ENCODE results near the gene GALNT9.

The GALNT9 gene

DNA sequence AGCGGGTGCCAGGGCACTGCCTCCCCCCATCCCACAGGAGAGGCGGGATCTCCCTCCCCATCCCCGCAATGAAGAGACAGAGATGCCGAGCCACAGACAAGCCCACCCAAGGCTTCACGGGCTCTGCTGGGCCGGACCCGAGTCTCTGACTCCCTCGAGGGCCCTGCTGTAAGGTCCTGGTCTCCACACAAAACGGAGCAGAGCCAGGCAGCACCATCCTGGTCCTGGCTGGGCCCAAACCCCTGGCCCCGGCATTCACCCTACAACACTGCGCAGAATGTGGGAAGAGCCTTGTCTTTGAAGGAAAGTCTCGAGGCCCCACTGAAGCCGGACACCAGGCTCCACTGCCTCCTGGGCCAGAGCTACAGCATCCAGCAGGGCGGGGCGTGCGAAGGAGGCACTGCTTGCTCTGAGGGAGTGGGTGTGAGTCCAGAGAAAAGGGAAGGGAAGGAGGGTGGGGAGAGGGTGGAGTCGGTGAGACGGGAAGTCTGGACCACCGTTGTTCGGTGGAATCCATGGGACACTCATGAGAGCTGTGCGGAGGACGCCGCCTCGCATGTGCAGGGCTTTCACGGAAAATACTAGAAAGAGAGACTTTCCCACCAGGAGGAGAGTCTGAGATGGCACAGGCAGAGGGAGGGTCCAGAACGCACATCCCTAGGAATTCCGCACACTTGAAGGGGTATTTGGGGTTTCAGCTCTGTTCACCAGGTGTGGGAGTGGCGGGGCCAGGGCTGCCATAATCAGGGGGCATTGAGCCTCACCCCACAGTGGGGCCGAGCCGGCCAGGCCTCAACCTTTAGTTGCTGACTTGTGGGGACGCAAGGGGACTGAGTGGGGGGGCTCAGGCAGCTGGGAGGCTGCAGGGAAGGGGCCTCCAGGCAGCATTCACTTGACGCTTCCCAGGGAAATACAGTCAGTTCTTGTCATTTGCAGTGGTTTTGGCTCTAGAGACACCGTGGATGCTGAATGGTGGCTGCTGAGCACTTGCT lies 36.8 kb downstream of the GALNT9 start:
- no peak for DNase-seq (ENCODE audit: low read depth)

DNA sequence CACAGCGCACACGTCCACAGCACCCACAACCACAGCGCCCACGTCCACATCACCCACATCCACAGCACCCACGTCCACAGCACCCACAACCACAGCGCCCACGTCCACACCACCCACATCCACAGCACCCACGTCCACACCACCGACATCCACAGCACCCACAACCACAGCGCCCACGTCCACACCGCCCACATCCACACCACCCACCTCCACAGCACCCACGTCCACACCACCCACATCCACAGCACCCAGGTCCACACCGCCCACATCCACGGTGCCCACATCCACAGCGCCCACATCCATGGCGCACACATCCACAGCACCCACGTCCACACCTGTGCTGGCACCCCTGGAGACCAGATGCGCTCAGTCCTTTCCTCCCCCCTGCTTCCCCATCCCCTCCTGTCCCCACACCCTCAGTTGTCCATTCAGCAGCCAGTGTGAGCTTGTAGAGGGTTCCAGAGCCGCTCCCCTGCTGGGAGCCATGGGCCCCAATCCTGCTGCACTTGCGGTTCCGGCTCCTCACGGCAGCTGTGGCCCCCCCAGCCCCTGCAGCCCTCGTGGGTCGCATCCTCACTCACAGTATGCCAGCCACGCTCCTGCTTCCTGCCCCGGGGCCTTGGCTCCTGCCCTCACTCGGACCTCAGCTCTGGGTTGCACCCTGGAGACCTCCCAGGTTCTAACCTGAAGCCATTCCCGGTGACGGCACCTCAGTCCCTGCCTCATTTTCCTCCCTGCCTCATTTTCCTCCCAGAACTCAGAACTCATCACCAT lies 37.8 kb downstream of the GALNT9 start:
- no peak for DNase-seq (ENCODE audit: low read depth)

DNA sequence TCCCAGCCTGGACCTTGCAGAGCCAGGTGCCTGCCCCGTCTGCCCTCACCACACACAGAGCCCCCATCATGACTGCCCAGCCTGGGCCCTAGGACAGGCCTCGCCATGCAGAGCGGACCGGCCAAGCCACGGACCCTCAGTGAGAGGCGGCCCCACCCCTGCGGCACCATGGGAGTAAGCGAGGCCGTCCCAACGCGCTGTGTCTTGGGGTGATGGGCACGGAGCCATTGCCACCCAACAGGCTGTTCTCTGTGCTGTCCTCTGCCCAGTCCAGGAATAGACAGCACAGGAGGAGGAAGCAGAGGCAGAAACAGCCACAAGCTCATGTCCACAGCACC lies 39.2 kb downstream of the GALNT9 start:
- no peak for DNase-seq (ENCODE audit: low read depth)

DNA sequence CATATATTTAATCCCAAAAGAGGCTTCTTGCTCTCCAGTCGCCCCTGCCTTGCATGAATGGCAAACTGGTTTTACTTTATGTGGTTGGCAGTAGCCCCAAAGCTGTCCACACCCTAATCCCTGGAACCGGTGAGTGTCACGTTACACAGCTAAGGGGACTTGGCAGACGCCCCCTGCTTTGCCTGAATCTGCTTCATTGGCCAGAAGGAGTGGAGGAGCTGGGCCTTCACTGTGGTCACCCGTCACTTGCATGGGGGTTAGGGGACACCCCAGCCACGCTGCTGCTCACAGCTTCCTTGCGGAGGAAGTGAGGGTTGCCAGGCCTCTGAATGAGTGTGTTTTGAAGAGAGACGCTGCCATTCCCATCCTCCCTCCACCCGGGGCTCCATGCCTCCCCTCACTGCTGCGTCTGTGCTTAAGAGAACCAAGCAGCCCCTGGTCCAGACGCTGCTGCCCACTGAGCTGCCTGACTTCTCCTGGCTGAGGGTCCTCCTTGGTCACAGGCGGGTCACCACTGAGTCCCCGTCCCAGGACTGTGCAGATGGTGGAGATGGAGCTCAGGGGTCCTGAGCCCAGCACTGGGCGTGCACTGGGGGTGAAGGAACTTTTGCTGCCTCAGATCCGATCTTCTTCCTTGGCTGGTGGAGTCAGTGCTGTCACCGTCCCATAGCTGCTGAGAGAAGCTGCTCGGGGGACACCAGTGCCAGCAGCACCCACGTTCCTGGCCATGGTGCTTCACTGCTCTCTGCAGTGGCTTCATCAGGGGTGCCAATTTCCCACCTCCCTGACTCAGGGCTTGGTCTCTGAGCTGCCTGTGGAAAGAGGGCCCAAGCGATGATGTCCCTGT lies 39.8 kb downstream of the GALNT9 start:
- no peak for DNase-seq (ENCODE audit: low read depth)

DNA sequence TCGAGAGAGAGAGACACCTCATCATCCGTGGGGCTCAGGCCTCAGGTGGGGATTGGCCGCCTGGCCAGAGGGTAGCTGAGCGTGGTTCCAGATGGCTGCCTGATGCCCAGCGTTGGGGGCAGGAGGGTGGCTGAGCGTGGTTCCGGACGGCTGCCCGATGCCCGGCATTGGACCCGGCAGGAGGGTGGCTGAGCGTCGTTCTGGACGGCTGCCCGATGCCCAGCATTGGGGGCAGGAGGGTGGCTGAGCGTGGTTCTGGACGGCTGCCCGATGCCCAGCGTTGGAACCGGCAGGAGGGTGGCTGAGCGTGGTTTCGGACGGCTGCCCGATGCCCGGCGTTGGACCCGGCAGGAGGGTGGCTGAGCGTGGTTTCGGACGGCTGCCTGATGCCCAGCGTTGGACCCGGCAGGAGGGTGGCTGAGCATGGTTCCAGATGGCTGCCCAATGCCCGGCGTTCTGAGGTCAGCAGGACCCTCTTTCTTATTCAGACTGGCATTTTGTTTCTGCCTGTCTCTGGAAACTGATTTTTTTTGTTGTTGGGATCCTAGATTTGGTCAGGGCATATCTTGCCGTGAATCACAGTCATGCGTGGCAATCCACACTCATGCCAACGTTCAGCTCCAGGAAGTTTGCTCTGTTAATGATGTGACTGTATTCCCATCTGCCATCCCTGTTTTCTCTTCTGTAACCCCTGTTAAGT lies 40.7 kb downstream of the GALNT9 start:
- DNase-seq (ENCODE audit: low read depth), result no peak

DNA sequence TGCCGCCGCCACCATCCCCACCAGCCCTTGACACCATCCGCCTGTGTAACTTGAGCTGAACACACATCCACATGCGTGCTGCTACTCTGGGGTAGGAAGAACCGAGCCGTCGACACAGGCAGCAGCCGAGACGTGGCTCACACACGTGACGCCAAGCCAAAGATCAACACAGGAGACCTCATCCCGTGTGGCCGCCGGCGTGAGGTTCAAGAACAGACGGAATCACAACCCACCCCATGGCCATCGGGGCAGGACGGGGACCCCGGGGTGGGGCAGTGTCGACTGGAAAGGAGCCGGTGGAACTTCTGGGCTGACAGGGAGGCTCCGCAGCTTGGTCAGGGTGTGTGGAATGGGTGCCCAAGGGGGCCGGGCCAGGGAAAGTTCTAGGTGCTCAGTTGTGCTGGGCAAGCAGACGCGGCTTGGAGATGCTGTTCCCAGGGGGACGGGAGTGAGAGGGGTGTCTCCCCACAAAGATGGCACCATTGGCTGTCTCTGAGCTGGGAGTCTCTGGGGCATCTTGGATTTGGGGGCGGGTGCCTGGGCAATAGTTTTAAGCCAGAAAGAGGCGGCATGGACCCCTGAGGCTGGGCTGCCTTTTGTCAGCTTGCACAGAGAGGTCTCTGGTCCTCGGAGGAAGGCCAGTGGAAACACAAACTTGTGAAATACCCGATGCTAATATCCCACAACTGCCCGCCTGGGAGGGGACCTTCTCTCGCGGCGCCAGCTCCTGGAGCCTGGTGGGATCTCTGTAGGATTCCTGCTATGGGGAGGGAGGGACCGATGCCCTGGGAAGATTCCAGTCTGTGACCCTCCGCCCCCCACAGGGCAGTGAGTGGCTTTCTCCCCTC lies 41.8 kb downstream of the GALNT9 start:
- DNase-seq (ENCODE audit: low read depth), result no peak

DNA sequence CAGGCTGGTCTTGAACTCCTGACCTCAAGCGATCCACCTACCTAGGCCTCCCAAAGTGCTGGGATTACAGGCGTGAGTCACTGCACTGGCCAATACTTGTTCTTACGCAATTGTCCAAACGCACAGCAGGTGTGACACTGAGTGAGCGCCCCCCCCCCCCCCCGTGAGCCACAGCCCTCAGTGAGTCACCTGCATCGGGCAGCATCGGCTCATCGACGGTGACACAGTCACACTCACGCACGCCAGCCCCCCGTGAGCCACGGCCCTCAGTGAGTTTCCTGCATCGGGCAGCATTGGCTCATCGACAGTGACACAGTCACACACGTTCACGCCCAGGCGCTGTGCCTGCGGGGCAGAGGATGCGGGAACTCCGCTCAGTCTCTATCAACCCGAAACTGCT lies 42.5 kb downstream of the GALNT9 start:
- no peak for DNase-seq (ENCODE audit: low read depth)

DNA sequence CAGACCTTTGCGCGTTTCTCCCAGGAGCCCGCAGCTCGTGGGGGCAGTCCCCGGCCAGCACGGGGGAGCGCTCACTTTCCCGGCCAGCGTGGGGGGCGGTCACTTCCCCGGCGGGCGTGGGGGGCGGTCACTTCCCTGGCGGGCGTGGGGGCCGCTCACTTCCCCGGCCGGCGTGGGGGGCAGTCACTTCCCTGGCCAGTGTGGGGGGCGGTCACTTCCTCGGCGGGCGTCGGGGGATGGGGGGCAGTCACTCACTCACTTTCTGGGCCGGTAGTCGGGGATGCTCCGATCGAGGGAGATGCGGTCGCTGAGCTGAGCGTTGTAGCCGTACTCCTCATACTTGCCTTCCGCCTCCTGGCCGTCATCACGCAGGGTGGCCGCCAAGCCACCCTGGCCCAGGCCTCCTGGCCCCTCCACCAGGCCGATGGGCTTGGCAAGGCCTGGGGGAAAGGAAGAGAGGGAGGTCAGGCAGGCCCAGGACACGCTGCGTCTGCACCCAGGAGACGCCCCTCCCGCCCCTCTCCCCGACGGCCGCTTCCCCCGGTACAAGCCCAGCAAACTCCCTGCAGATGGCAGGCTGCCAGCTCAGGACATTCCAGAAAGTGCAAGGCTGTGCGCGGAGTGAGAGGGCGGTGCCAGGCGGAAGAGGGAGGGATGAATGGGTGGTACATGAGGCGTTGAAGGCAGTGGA lies 43.3 kb downstream of the GALNT9 start:
- DNase-seq (ENCODE audit: low read depth), result no peak

DNA sequence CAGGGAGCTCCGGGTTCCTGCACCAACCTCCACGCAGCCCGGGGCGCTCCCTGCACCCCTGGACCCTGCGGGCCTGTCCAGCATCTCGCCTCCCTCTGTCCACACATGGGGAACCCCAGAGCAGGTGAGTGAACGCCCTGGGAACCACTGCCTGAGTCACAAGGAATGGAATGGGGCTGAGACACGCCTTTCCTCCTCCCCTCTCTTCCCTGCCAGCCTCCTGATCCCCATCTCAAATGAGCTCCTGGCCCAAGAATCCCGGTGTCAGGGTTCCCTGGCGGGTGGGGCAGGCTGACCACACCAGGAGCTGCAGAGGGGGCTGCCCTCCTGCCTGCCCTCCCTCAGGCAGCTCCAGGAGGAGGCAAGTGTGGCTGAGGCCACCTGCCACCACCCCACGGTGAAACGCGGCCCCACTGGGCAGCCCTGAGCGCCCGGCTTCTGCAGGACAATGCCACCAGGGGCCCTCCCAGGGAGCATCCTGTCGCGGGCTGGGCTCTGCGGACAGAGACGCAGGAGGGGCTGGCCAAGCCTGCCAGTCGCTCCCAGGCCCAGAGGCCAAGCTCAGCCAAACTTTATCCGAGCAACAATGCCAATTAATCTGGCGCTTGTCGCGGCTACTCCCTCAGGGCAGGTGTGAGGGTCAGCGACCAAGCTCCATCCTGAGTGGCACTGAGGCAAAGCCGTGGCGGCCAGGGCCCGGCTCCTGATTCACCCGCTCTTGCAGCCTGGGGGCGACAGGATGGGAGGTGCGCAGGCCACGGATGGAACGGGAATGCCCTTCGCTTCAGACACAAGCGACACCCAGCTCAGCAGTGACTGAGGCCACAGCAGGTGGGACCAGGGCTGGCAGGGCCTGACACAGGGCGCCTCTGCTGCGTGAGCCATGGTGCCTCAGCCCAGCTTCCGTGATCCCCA lies 44.3 kb downstream of the GALNT9 start:
- DNase-seq (ENCODE audit: low read depth), result no peak

DNA sequence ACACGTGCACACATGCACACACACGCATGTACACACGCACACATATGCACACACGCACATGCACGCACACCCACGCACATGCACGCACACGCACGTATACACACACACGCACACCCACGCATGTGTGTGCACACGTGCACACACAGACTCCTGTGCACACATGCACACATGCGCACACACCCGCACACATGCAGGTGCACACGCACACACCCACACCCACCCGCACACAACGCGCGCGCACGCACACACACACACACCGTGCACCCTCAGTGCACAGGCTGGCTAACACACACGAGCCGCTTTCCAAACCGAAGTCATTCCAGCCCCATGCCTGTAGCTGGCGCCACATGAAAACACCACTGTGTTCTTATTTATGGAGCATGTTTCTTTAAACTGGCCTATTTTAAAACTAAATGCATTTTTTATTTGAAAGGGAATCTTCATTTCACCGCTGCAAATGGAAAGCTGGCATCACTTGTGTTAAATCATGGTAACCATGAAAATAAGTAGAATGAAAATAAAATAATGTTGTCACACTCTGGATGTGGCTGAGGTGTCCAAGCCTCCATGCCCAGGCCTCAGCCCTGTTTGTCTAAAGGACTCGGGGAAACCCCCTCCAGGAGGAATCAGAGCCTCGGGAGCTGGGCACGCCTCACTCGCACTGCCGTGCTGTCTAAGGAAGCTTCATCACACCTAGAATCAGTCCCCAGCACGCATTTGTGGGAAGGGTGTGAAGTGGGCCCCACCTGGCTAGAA lies 45.1 kb downstream of the GALNT9 start:
- DNase-seq (ENCODE audit: low read depth), result no peak

DNA sequence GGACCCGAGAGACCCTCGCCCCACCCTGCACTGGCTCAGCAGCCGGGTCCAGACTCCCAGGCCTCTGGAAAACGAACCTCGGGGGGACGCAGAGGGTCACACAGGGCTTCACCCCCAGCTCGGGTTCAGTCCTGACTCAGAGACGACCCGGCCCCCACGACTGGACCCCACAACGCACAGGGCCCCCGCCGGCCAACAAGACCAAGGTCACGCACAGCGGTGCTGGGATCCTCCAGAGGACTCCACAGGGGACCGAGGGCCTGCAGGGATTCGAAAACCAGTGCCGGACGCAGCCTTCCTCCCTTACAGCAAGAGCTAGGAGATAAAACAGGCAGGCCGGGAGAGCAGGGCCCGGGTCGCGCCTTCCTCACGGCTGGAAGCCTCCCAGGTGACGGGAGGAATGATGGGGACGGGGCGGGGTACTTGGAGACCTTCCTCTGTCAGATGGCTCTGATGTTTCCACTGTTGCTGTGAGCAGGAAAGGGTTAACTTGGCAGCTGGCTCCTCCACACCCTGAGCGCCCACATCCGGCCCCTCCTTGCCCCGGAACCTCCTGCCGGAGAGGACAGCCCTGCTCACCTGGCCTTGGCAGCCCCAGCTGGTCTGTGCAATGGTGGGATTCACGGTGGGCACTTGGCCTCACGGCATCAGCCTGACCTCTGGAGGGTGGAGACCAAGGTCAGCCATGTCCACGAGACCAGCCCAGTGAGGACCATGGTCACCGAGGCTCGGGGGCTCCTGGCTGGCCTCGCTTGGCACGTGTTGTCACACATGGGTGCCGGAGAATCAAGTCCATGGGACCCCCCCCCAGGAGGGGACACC lies 46.2 kb downstream of the GALNT9 start:
- no peak for DNase-seq (ENCODE audit: low read depth)

DNA sequence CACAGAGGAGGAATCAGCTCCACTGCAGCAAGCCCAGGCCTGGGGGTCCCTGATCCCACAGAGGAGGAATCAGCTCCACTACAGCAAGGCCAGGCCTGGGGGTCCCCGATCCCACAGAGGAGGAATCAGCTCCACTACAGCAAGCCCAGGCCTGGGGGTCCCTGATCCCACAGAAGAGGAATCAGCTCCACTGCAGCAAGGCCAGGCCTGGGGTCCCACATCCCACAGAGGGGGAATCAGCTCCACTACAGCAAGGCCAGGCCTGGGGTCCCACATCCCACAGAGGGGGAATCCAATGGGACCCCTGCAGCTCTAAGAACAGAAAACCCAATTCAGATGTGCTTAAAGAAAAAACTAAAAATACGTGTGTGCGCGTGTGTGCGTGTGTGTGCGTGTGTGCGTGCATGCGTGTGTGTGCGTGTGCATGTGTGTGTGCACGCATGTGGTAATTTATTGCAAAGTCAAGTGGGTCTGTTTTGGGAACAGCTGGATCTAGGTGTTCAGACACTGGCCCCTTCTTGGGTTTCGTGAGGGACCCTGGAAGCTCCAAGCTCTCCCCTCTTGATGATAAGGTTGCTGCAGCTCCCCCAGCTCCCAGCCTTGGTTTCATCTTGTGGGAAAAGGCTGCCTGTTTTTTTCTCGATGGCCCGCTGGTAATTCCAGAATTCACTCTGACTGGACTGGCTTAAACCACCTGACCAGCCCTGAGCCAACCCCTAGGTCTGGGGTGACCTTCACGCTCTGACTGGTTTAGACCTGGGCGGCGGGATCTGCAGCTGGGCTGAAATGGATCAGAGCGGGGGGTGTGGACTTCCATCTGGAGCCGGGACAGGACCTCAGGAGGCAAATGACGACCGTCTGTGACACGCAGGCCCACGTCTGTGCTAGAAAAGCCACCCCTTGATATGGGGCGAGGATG lies 47.1 kb downstream of the GALNT9 start:
- DNase-seq (ENCODE audit: low read depth), result no peak

DNA sequence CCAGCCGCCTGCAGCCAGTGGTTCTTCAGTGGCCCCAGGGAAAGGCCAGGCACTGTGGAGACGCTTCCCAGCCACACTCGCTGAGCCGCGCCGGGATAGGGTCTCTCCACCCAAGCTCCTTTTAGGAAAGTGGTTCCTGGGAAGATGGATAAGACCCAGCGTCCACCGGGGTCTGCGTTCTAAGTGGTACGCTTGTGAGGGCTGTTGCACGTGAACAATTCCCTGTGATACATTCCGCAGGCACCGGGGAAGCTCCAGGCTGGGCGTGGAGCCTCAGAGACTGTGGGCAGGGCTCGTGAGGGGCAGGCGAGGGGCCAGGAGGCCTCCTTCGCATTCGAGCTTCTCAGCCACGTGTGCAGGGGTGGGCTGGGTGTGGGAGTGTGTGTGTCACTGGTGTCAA lies 48.4 kb downstream of the GALNT9 start:
- DNase-seq (ENCODE audit: low read depth), result no peak

DNA sequence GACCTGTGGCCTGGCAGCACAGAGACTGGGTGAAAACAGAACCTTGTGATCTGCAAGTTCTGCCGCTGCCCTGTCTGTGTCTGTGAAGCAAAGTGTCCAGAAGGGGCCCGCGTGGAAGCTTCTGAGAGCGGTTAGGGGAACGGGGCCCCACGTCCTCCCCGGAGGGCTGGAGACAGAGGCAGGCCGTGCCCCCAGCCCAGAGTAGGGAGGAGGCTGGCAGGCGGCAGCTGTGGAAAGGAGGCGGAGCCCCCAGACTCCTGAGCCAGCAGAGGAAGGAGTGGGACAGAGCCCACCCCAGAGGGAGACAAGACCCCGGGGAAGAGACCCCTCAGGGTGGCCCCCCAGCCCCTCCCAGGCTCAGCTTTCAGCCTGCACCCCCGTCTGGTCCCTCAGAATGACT lies 49.0 kb downstream of the GALNT9 start:
- DNase-seq (ENCODE audit: low read depth), result no peak

DNA sequence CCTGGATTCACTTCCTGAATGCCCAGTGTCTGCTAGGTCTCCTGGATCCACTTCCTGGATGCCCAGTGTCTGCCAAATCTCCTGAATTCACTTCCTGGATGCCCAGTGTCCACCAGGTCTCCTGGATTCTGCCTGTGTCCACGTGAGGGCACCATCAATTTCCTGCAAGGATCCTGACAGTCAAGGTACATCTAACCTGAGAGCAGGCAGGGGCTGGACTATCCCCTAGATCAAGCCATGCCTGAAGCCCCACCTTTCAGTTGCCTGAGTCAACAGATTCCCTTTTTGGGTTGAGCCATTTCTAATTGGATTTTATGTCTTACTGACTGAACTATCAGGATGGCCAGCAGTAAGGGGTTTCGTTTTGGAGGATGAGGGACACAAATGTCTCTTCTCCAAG lies 49.5 kb downstream of the GALNT9 start:
- DNase-seq (ENCODE audit: low read depth), result no peak

DNA sequence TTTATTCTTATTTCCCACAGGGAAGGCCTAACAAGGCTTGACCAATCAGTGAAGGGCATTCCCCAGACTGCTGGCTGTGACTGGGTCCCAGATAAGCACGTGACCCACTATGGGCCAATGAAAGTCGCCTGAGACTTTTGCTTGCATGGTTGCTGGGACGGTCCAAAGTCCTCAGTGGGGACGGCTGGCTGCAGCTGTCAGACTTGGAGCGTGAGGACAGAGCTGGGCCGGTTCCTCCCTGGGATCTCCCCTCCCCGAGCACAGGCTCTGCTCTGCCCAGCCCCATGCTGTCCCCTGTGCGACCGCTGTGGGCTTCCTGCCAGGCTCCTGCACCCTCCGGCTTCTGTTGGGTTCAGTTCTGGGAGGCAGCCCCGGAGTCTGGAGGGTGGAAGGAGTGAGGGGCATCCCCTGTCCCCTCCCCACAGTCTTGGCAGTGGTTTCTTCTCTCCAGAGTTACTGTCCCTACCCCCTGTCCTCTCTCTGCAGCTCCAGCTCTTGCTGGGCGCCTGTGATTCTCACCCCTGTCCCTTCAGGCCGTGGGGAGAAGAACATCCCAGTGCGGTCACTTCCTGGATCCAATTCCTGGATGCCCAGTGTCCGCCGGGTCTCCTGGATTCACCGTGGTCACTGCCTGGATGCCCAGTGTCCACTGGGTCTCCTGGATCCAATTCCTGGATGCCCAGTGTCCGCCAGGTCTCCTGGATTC lies 50.1 kb downstream of the GALNT9 start:
- no peak for DNase-seq (ENCODE audit: low read depth)
